HG03045 (cell line): ENCODE measurements around the gene STPG1.
A peak's percentile ranks its signal among the peaks of the same experiment; 100 is the strongest.
"Not testable (repeated sequence)": the region's sequence is repeated elsewhere in the genome, so short reads cannot be mapped to it uniquely, and the experiment has no call there.

Experiments
- ATAC-seq: cut with Tn5 transposase; IDR thresholded peaks from one replicate; pipeline ENCODE4 v1.9.1; 2021; ENCODE audit warnings: mild to moderate bottlenecking, moderate library complexity; ENCODE audit not compliant: unreplicated experiment

The STPG1 gene

DNA sequence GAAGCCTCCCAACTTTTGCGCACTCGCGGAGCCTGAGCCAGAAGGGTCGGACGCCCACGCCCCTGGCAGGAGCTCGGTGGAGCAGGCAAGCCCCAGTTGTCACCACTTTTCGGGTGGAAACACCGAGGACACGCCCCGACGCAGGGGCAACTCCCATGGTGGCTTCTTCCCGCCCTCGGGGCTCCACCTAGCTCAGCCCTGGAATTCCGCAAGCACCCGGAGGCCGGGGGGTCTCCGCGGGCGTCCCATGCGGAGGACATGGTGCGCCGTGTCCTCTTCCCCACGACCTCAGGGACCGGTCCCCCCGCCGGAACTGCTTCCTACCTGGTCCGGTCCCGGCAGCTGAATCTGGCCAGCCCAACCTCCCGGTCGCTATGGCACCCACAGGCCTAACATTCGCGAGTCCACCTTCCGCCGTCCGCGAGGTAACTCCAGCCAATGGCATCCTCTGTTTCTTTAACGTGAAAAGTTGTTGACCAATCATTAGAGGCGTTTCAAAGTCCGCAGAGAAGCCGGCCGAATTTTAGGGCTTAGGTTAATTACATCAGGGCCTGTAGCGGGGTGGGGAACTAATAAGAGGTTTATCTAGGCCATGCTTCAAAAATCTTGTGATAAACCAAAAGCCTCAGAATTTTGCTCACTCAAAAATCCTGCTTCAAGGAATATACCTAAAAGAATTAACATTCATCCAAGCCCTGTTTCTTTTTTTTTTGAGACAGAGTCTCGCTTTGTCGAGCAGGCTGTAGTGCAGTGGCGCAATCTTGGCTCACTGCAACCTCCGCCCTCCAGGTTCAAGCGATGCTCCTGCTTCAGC, at the start of gene STPG1:
TSS of gene STPG1 (minus strand) at position 433 of the 814 bp plus-strand sequence. CDS start 12,394 bp downstream, outside the sequence.
- ATAC-seq = peak; percentile 28

GRCh38 chr1:24462128-24462527, 48.5 kb upstream of the STPG1 start:
- ATAC-seq = not testable (repeated sequence)

GRCh38 chr1:24459551-24460266, 46.1 kb upstream of the STPG1 start:
- ATAC-seq = no peak

- ATAC-seq = no peak
Measured at GRCh38 chr1:24457866-24458265, 44.3 kb upstream of the STPG1 start.

GRCh38 chr1:24455272-24455671, 41.7 kb upstream of the STPG1 start:
- ATAC-seq = no peak

- ATAC-seq = no peak
Measured at GRCh38 chr1:24454673-24455072, 41.1 kb upstream of the STPG1 start.

DNA sequence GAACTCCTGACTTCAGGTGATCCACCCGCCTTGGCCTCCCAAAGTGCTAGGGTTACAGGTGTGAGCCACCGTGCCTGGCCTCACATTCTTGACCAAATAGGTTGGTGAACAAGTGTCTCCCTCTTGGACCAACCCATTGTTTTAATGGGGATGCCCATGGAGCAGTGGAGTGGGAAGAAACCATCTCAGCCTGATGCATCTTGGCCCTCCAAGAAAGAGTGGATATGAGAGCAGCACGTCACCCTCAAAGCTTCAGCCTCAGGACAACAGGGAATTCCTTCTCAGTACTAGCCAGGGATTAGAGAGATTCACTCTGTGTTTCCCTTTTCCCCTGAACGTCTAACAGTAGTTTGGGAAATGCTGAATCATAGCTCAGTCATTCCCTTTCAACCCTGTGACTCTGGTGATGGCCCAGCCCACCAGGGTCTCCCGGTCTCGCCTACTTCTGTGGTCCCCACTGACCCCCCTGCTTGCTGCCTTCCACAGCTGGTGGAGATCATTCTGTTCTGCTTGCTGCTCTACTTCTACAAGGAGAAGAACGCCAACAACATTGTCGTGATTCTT, 39.4 kb upstream of the STPG1 start:
- no peak for ATAC-seq

- no peak for ATAC-seq
Measured at GRCh38 chr1:24451746-24452145, 38.2 kb upstream of the STPG1 start.

- ATAC-seq = no peak
Measured at GRCh38 chr1:24450857-24451397, 37.3 kb upstream of the STPG1 start.

DNA sequence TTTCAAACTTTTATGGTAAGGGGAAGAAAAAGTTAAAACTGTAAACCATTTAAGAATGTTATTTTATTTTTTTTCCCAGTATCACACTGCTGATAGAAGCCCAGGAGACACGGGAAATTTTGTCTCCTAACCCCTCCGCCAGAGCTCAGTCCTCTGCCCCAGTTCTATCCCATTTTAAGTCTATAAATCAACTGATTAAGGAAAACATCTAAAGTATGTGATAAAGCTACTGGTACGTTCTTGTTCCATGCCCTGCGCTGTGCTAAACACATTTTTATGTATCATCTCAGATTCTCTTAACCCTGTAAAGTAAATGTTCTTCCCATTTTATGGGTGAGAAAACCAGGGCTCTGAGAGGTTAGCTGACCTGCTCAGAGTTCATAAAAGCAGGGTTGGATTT, 36.7 kb upstream of the STPG1 start:
- ATAC-seq = no peak

- not testable (repeated sequence) for ATAC-seq
Measured at GRCh38 chr1:24446446-24446845, 32.9 kb upstream of the STPG1 start.

DNA sequence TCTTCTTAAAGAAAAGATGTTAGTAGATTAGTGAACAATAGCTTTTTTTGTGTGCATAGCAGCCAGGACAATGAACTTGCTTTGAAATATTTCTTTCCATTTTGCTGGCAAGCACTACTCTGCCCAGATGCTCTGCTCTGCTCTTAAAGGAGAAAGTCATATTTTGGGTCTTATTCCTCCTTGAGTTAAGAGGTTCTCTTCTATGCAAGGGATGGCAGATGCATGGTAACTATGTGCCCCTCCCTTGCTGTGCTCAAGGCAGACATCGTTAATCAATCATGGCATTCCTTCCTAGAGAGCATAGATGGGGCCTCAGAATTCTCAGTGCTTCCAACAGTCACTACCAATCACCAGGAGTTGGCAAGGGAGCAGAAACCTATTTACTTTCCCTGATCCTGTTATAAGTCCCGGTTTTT, 29.7 kb upstream of the STPG1 start:
- no peak for ATAC-seq

DNA sequence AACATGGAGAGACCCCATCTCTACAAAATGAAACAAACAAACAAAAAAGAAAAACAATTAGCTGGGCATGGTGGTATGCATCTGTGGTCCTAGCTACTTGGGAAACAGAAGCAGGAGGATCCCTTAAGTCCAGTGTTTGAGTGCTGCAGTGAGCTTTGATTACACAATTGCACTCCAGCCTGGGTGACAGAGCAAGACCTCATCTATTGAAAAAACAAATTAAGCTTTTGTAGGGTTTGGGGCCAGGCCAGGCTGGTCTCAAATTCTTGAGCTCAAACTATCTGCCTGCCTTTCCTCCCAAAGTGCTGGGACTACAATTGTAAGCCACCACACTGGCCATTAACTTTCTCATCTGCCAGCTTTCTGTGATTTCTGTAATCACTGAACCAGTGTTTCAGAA, 29.2 kb upstream of the STPG1 start:
- no peak for ATAC-seq

DNA sequence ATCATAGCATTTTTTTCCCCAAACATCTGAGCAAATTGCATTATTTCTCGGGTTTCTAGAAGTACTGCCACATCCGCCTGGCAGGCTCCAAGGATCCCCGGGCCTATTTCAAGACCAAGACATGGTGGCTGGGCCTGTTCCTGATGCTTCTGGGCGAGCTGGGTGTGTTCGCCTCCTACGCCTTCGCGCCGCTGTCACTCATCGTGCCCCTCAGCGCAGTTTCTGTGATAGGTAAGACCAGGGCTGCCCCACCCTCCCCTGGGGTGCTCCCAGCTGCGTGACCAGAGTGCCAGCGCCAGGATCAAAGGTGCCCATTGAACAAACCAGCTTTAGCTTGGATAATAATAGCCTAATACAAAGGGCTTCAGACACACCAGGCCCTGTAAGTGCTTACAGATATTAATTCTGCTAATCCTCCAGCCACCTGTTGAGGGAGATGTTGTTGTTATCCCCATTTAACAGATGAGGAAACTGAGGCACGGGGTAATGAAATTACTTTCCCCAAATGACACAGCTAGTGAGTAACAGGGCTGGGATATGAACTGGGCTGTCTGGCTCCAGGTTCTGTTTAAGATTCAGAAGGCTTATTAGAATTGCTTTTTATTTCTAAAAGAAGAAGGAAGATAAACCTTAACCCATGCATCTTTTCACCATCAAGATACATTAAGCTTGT, 28.6 kb upstream of the STPG1 start:
- ATAC-seq = no peak

DNA sequence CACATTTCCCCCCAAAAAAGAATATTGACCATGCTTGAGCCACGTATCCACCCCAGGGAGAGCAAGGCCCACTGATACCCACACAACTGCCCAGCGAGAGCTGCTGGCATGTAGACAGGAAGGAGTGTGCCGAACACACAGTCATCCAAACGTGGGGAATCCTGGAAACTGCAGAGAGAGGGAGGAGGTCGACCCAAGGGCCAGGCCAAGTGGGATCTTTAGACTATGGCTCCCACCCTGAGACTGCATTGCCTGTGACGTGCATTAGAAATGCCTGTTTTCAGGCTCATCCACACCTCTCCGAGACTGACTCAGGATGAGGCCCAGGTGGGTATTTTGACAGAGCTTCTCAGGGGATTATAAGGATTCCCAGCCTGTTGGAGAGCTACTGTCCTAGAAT, 27.9 kb upstream of the STPG1 start:
- no peak for ATAC-seq

GRCh38 chr1:24440436-24440835, 26.9 kb upstream of the STPG1 start:
- ATAC-seq = no peak

- no peak for ATAC-seq
Measured at GRCh38 chr1:24438423-24438901, 24.9 kb upstream of the STPG1 start.

DNA sequence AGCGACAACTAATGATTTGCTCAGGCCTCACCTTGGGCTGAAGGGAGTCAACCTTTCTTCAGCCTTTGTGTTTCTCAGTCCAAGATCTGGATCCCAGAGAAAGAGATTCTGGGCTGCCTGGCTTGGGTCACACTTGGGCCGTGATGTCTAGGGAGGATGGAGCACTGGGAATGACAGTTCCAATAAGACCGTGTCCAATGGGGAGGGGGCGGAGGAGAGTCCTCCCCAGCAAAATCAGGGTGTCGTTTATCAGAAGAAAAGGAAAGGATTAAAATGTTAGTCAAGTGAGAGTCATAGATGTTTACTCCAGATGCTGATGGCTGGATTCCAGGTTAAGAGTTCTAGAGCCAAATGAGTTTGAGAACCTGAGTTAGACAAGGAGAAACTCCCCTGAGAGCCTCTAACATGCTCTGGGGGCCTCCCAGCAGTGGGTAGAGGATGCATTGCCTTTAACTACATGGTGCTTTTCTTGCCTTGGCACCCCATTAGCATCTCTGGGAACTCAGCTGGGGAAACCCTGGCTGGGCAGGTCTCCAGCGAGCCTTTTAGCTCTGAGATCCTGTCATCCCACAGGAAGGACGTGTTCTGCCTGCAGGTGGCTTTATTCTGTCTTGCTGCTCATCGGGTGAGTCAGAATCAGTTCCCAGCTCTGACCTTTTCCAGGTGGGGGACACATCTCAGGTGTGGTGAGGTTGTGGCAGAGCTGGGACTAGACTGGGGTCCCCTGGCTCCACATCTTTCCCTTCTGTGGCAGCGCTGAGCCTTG, 24.2 kb upstream of the STPG1 start:
- no peak for ATAC-seq

DNA sequence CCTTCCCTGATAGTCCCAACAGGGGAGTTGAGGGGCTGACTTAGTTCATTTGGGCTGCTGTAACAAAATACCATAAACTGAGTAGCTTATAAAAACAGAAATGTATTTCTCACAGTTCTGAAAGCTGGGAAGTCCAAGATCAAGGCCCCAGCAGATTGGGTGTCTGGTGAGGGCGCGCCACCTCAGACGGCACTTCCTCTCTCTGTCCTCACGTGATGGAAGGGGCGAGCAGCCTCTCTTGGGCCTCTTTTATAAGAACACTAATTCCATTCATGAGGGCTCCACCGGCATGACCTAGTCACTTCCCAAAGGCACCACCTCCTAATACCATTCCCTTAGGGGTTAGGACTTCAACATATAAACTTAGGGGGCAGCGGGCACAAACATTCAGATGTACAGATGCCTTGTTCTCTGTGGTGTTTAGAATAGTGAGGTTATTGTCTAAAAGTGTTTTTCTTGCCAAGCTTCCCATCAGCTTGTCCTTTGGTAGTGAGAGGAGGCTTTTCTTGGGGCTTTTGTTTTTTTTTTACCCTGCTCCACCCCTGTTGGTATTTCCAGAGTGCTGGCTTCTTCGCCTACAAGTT, 22.3 kb upstream of the STPG1 start:
- no peak for ATAC-seq

DNA sequence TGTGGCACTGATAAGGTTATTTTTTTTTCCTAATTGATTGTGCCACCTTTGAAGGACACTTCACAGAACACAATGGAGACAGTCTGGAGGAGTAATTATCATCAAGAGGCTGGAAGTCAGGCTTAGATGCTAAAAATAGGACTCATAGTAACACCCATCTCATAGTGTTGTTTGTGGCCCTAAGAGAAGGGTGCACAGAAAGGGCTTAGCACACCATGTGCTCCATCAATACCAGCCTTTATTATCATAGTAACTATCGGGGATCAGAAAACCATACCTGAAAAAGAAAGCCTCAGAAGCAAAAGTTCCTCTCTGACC, 13.9 kb upstream of the STPG1 start:
- ATAC-seq = no peak
